GM08714 (cell line): ENCODE results near the gene SPACA5B.
"Not testable (repeated sequence)": the region's sequence is repeated elsewhere in the genome, so short reads cannot be mapped to it uniquely, and the experiment has no call there.

Source experiments
- H3K4me3 ChIP-seq: fragments of 200-500 bp; sonication (Bioruptor generic); 2 replicates; pipeline ENCODE4 v1.5.1; 2014; ENCODE audit warnings: mild to moderate bottlenecking, low read length, inconsistent platforms
- ZNF274 ChIP-seq: IDR thresholded peaks from 2 replicates; pipeline ENCODE4 v1.6.1; 2012; ENCODE audit warnings: mild to moderate bottlenecking, low read depth, low read length

The SPACA5B gene

GRCh38 chrX:48130326-48130725, at the start of gene SPACA5B:
Gene SPACA5B (plus strand): TSS chrX:48130626. CDS start chrX:48130688, 62 bp downstream.
- H3K4me3 ChIP-seq, result not testable (repeated sequence)

- H3K4me3 ChIP-seq, result no peak overlapping the region
- no peak for TF ChIP-seq ZNF274
Observed at GRCh38 chrX:48083212-48083611, 47.2 kb upstream of the SPACA5B start.

GRCh38 chrX:48083706-48084105, 46.7 kb upstream of the SPACA5B start:
- TF ChIP-seq ZNF274, result no peak
- no peak overlapping the region for H3K4me3 ChIP-seq

- H3K4me3 ChIP-seq, result no peak overlapping the region
- no peak for TF ChIP-seq ZNF274
Observed at GRCh38 chrX:48086082-48086481, 44.3 kb upstream of the SPACA5B start.

- TF ChIP-seq ZNF274, result no peak
Observed at GRCh38 chrX:48090123-48090522, 40.3 kb upstream of the SPACA5B start.

GRCh38 chrX:48092558-48092957, 37.9 kb upstream of the SPACA5B start:
- not testable (repeated sequence) for H3K4me3 ChIP-seq

More at GRCh38 chrX:48090123-48090522, 40.3 kb upstream of the SPACA5B start:
- H3K4me3 ChIP-seq, result no peak overlapping the region

- TF ChIP-seq ZNF274, result no peak
- H3K4me3 ChIP-seq, result no peak overlapping the region
Observed at GRCh38 chrX:48101443-48101842, 29.0 kb upstream of the SPACA5B start.

- no peak overlapping the region for H3K4me3 ChIP-seq
- no peak for TF ChIP-seq ZNF274
Observed at GRCh38 chrX:48102874-48103374, 27.5 kb upstream of the SPACA5B start.

- no peak overlapping the region for H3K4me3 ChIP-seq
- no peak for TF ChIP-seq ZNF274
Observed at GRCh38 chrX:48107717-48108116, 22.7 kb upstream of the SPACA5B start.

GRCh38 chrX:48125286-48125685, 5.1 kb upstream of the SPACA5B start:
- H3K4me3 ChIP-seq, result not testable (repeated sequence)

GRCh38 chrX:48132308-48132844, 1.9 kb downstream of the SPACA5B start:
- H3K4me3 ChIP-seq, result not testable (repeated sequence)

- not testable (repeated sequence) for H3K4me3 ChIP-seq
Observed at GRCh38 chrX:48139076-48139475, 8.7 kb downstream of the SPACA5B start.

- H3K4me3 ChIP-seq, result not testable (repeated sequence)
Observed at GRCh38 chrX:48141810-48142508, 11.5 kb downstream of the SPACA5B start.

GRCh38 chrX:48142697-48143096, 12.3 kb downstream of the SPACA5B start:
- not testable (repeated sequence) for H3K4me3 ChIP-seq

- TF ChIP-seq ZNF274, result no peak
- no peak overlapping the region for H3K4me3 ChIP-seq
Observed at GRCh38 chrX:48153769-48154168, 23.3 kb downstream of the SPACA5B start.

GRCh38 chrX:48154796-48155195, 24.4 kb downstream of the SPACA5B start:
- TF ChIP-seq ZNF274, result no peak
- H3K4me3 ChIP-seq, result no peak overlapping the region

GRCh38 chrX:48156014-48156413, 25.6 kb downstream of the SPACA5B start:
- no peak overlapping the region for H3K4me3 ChIP-seq
- no peak for TF ChIP-seq ZNF274
